LNCAP (cell line): ENCODE data around the gene ADIPOR2.

Source experiments
- CTCF ChIP-seq: fragments of 450-650 bp; IDR thresholded peaks from 2 replicates; pipeline ENCODE4 v1.5.1; 2017; ENCODE audit warnings: mild to moderate bottlenecking

Gene ADIPOR2

GRCh38 chr12:1660304-1661187, 30.3 kb upstream of the ADIPOR2 start:
- TF ChIP-seq CTCF = no peak

GRCh38 chr12:1661553-1662335, 29.1 kb upstream of the ADIPOR2 start:
- no peak for TF ChIP-seq CTCF

GRCh38 chr12:1662761-1663439, 28.0 kb upstream of the ADIPOR2 start:
- TF ChIP-seq CTCF = no peak

GRCh38 chr12:1663440-1664132, 27.3 kb upstream of the ADIPOR2 start:
- no peak for TF ChIP-seq CTCF

DNA sequence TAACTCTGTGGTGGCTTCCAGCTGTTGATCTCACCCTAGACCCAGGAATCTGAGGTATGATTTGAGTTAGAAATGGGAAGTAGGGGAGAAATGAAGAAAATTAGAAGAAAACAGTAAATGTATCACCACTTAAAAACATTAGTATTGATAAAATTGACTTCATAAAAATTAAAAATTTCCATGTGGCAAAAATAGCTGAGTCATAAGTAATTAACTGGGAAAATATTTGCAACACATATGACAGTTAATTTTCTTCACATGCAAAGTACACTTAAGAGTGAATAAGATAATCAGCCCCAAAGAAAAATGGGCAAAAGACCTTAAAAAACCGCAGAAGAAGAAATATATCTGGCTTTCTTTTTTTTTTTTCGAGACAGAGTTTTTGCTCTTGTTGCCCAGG, 25.5 kb upstream of the ADIPOR2 start:
- TF ChIP-seq CTCF = no peak

GRCh38 chr12:1666215-1666614, 24.7 kb upstream of the ADIPOR2 start:
- TF ChIP-seq CTCF = no peak

DNA sequence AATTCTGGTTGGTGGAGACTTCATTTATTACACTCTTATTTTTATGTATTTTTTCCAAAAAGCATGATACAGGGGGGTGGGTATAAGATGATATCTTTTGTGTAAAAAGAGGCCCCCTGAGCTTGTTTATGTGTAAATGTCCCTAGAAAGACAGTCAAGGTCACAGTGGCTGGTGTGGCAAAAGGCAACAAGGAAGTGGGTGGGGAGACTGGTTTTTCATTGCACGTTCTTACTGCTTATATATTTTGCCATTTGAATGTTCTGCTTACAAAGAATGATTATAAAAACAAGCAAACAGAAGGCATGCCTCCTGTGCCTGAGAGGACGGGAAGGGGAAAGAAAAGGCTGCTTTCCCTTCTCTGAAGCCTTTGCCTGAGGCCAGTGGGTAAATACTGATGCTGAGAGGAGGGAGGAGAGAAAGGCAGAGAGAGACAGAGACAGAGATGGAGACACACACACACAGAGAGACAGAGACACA, 24.1 kb upstream of the ADIPOR2 start:
- TF ChIP-seq CTCF = no peak
